Measurements from ENCODE around the gene DMTF1. TPM values are rescaled to one million over a fixed set of nuclear protein-coding genes. Genes with fewer than 3 reads are reported as not detected.

The DMTF1 gene
- total and polyA plus RNA-seq, 2 of the 8 experiments (the other 6 are each of a cell fraction or from before 2014, with no cell fraction given) = 86.0 to 115 TPM

GRCh38 chr7:87139514-87139913 lies 12.7 kb upstream of the DMTF1 start:
- Histone ChIP-seq H3K23ac (ENCODE audit: insufficient read length) (no peak overlapping the region), H3K79me1 (ENCODE audit: low read depth, low read length) (no peaks in the 10 kb centered on the region), H3K4ac (replicated peaks; ENCODE audit: insufficient read length, low read depth, low read length) (no peak overlapping the region), H3K18ac (ENCODE audit: extremely low read depth, low read length) (no peak overlapping the region), H2BK120ac (replicated peaks; ENCODE audit: low read depth, low read length) (no peak overlapping the region), H3K14ac (ENCODE audit: insufficient read length) (no peak overlapping the region), H3K23me2 (ENCODE audit: low read depth, low read length) (no peaks in the 10 kb centered on the region), H4K20me1 (replicated peaks in 1 of 2; ENCODE audit: control insufficient read depth in 1 of 2, insufficient read depth in 2 of 2, low read length in 2 of 2) (no peaks in the 10 kb centered on the region), H2BK12ac (ENCODE audit: low read depth, low read length) (no peak overlapping the region), H2BK5ac (ENCODE audit: low read depth, low read length) (no peak overlapping the region), H3K4me1 (replicated peaks in 1 of 4; ENCODE audit: control insufficient read depth in 3 of 4, insufficient read depth in 4 of 4, low read length in 3 of 4) (no peaks in the 10 kb centered on the region), H3K27me3 (replicated peaks in 1 of 4; ENCODE audit: control insufficient read depth in 3 of 4, extremely low read depth in 1 of 4, insufficient read depth in 3 of 4, low read length in 3 of 4) (no peaks in the 10 kb centered on the region), H2AK5ac (ENCODE audit: low read depth, low read length) (no peak overlapping the region), H3K9ac (replicated peaks in 1 of 4; ENCODE audit: extremely low read depth in 1 of 4, low read depth in 3 of 4, low read length in 3 of 4) (no peak overlapping the region), H3K9me3 (ENCODE audit: insufficient read depth in 2 of 2, low read depth in 1 of 2, low read length in 1 of 2) (no peaks in the 10 kb centered on the region), H3K36me3 (ENCODE audit: control insufficient read depth in 2 of 4, insufficient read depth in 4 of 4, low read length in 3 of 4) (no peaks in the 10 kb centered on the region), H3K79me2 (ENCODE audit: control insufficient read depth in 1 of 2, insufficient read depth in 2 of 2, low read length in 2 of 2) (no peaks in the 10 kb centered on the region), H3K56ac (replicated peaks; ENCODE audit: insufficient read length, low read depth, low read length) (no peak overlapping the region), H4K91ac (replicated peaks; ENCODE audit: insufficient read length, low read length) (no peak overlapping the region), H3K4me2 (ENCODE audit: insufficient read depth in 1 of 2, low read depth in 2 of 2, low read length in 2 of 2) (no peak overlapping the region), H3K27ac (ENCODE audit: low read depth, low read length) (no peak overlapping the region), H2BK20ac (ENCODE audit: low read length) (no peak overlapping the region), H4K5ac (ENCODE audit: insufficient read length, low read depth, low read length) (no peak overlapping the region), H2AFZ (ENCODE audit: low read length) (no peak overlapping the region), H4K8ac (ENCODE audit: extremely low read depth, insufficient read depth, low read length) (no peak overlapping the region), H2BK15ac (ENCODE audit: low read length) (no peak overlapping the region), H3K4me3 (ENCODE audit: extremely low read depth in 1 of 4, insufficient read depth in 2 of 4, low read depth in 3 of 4, low read length in 4 of 4) (no peak overlapping the region)
- WGBS, 2 experiments (ENCODE audit: extremely low coverage in 1 of 2, insufficient coverage in 1 of 2, insufficient read length in 1 of 2, insufficient replicate concordance in 2 of 2, low coverage in 1 of 2, low lambda C conversion rate in 2 of 2, missing lambda C conversion rate in 1 of 2) = 69% methylated on average over 1 of the region's 1 CpG; no CpG with 5 or more reads in 1 of the 2 experiments
- ChIA-PET CTCF (ENCODE audit: partially characterized antibody) (no interaction called here), POLR2A (ENCODE audit: partially characterized antibody) (interaction anchor here (1.0 kb wide), 1 partner anchor 13 kb away, joined by 3 read pairs; the partner anchor contains the start of gene DMTF1)
- FAIRE-seq = no peak
- no peak for DNase-seq (ENCODE audit: low read depth in 1 of 2, low spot score in 2 of 2)
- no peak for TF ChIP-seq KDM1A (IDR thresholded peaks at IDR 0.05; ENCODE audit: borderline replicate concordance, low read length)
- no peak for TF ChIP-seq HDAC2 (IDR thresholded peaks at IDR 0.05; ENCODE audit: borderline replicate concordance in 1 of 2, low read depth in 2 of 2, low read length in 2 of 2)
- no peak for TF ChIP-seq CTCF (IDR thresholded peaks at IDR 0.05; ENCODE audit: control extremely low read depth in 1 of 3, insufficient read depth in 1 of 3, low read depth in 1 of 3, low read length in 3 of 3)
- no peak for TF ChIP-seq TCF12 (IDR thresholded peaks at IDR 0.05; ENCODE audit: low read depth, low read length)
- TF ChIP-seq KDM4A (IDR thresholded peaks at IDR 0.05; ENCODE audit: low read depth, low read length, severe bottlenecking) = no peak
- no peak for TF ChIP-seq CBX8 (IDR thresholded peaks at IDR 0.05; ENCODE audit: borderline replicate concordance, low read depth, low read length)
- TF ChIP-seq BRCA1 (IDR thresholded peaks at IDR 0.05; ENCODE audit: low read depth, low read length) = no peak
- no peak for TF ChIP-seq CBX5 (IDR thresholded peaks at IDR 0.05; ENCODE audit: low read depth, low read length)
- no peak for TF ChIP-seq RXRA (IDR thresholded peaks at IDR 0.05; ENCODE audit: insufficient read depth, low read depth, low read length)
- no peak for TF ChIP-seq EP300 (IDR thresholded peaks at IDR 0.05; ENCODE audit: borderline replicate concordance in 1 of 2, low read depth in 2 of 2, low read length in 2 of 2)
- no peak for TF ChIP-seq CEBPB (IDR thresholded peaks at IDR 0.05; ENCODE audit: low read depth, low read length)
- TF ChIP-seq KDM5A (IDR thresholded peaks at IDR 0.05; ENCODE audit: low read length) = no peak
